Adrenal gland (tissue), 12 donors: Measurements from ENCODE around the gene FASTK. TPM values are rescaled to one million over a fixed set of nuclear protein-coding genes. Genes with fewer than 3 reads are reported as not detected.
A peak's percentile ranks its signal among the peaks of the same experiment; 100 is the strongest.

ENCODE experiments used
- DNase-seq, 7 donors: peaks; one replicate each; pipeline ENCODE4 v3.0.0-alpha.2; 2019 to 2020
- H3K27ac ChIP-seq, 5 donors: fragments of 200-600 bp; sonication (generic) in 4 of 5; 1 replicate in 3 of 5; 2 replicates in 2 of 5; pipeline versions ENCODE4 v1.5.1 to v1.8.0; 2016 to 2020; ENCODE audit warnings: mild to moderate bottlenecking in 1 of 5
- H3K27me3 ChIP-seq: fragments of 200-600 bp; 2 replicates; pipeline ENCODE4 v1.8.0; 2021
- H3K36me3 ChIP-seq, 2 donors: fragments of 200-600 bp; replicated peaks in 1 of 2; 1 replicate in 1 of 2; 2 replicates in 1 of 2; pipeline versions ENCODE4 v1.5.1 to v1.8.0; 2018 to 2022
- H3K4me1 ChIP-seq, 2 donors: fragments of 200-600 bp; replicated peaks in 1 of 2; 1 replicate in 1 of 2; 2 replicates in 1 of 2; pipeline versions ENCODE4 v1.5.1 to v1.8.0; 2018 to 2021
- H3K4me3 ChIP-seq, 4 donors: fragments of 200-600 bp; sonication (generic) in 3 of 4; one replicate each; pipeline ENCODE4 v1.5.1; 2016 to 2018
- H3K9me3 ChIP-seq, 3 donors: fragments of 200-600 bp; sonication (generic) in 1 of 3; replicated peaks in 1 of 3; 1 replicate in 2 of 3; 2 replicates in 1 of 3; pipeline versions ENCODE4 v1.5.1 to v1.8.0; 2016 to 2021
- CTCF ChIP-seq, 6 experiments: fragments of 450-650 bp in 4 of 6; fragments of 200-600 bp in 2 of 6; sonication (generic) in 1 of 6; IDR thresholded peaks; 1 replicate in 5 of 6; 2 replicates in 1 of 6; pipeline versions ENCODE4 v1.5.1 to v1.8.0; 2016 to 2021; ENCODE audit warnings: antibody characterized with exemption in 6 of 6, mild to moderate bottlenecking in 2 of 6, moderate library complexity in 1 of 6
- POLR2A ChIP-seq, 2 donors: fragments of 450-650 bp; IDR thresholded peaks; one replicate each; pipeline ENCODE4 v1.6.1; 2017; ENCODE audit warnings: antibody characterized with exemption in 2 of 2, mild to moderate bottlenecking in 2 of 2, moderate library complexity in 1 of 2
- WGBS, 4 donors: extraction: QIAGEN DNeasy Blood & Tissue Kit in 2 of 4; methylation state at CpG; one replicate each; pipeline versions ENCODE4 v1.1.5 to v1.1.7; 2013 to 2017; 5-methylcytosine and 5-hydroxymethylcytosine counted together
- intact Hi-C, 2 donors: fragments of 100-400 bp; cut with DNase I; formaldehyde crosslinking; loops; one replicate each; pipeline versions ENCODE4 v1.14.1 to v1.15.0; 2022 to 2023
- polyA plus RNA-seq, 3 donors: library from polyadenylated mRNA; stranded (reverse); fragments of 200-250 nt in 2 of 3; fragments of 350-450 nt in 1 of 3; fragmentation: Illumina TruSeq in 1 of 3; extraction: RNeasy Lipid Tissue Mini Kit (QIAGEN cat#74804) in 1 of 3; gene quantifications; one replicate each; pipeline ENCODE4 v1.2.3, GENCODE V29; 2013 to 2014
- total RNA-seq, 9 donors: library from RNA; depleted of rRNA in 4 of 9; stranded (reverse); fragments of >200 nt in 4 of 9; fragments of 120-200 nt in 1 of 9; fragmentation: NEBNext Ultra II Directional in 1 of 9; extraction: Animal tissue kit (Norgen Biotek cat#: 25700) in 1 of 9; gene quantifications; one replicate each; pipeline versions ENCODE4 v1.1.0 to v1.2.4, GENCODE V29; 2013 to 2023
- donor health status: healthy with polysubstance abuse.
- donor health status: Bipolar disorder and iron deficiency.
- donor health status: DM: yes; HTN: yes; CAD: no.
- donor health status: DM: no; HTN: no; CAD: no.
- donor health status: DM: no; HTN: no; CAD: no.
- donor health status: DM: yes; HTN: yes; CAD: no.

FASTK gene
- total and polyA plus RNA-seq, 12 donors, result 21.4 to 516 (median 85.8) TPM

- H3K4me3 ChIP-seq, result no peak overlapping the region
- peak in 1 of 7 donors; percentile 43 for DNase-seq
- H3K27ac ChIP-seq, result peak overlapping the region in 1 of 5 donors; percentile 47
- TF ChIP-seq POLR2A (IDR thresholded peaks at IDR 0.05) (no peak), CTCF (IDR thresholded peaks at IDR 0.05) (peak in 3 of 6 experiments; percentile 13 to 22 (median 19))
- WGBS, 4 donors, result 64 to 81% (median 70%) methylated on average over 15 to 33 of the region's 33 CpGs
- peaks cover 0 to 35% of the 10 kb centered on the region in 2 donors for H3K36me3 ChIP-seq
- H3K27me3 ChIP-seq, result no peaks in the 10 kb centered on the region
- H3K4me1 ChIP-seq, result peaks cover 23 to 39% of the 10 kb centered on the region in 2 donors
- intact Hi-C loops, result no loop called here
- no peaks in the 10 kb centered on the region for H3K9me3 ChIP-seq
These were observed 3.5 kb downstream of the FASTK start for GRCh38 chr7:151076863-151077704.

- Histone ChIP-seq H3K9me3 (no peaks in the 10 kb centered on the region), H3K4me3 (no peak overlapping the region), H3K27me3 (no peaks in the 10 kb centered on the region), H3K36me3 (peaks cover 0 to 46% of the 10 kb centered on the region in 2 donors), H3K27ac (no peak overlapping the region), H3K4me1 (peaks cover 12 to 28% of the 10 kb centered on the region in 2 donors)
- no peak for DNase-seq
- intact Hi-C loops, result no loop called here
- WGBS, 4 donors, result 86 to 89% (median 87%) methylated on average over 12 to 22 of the region's 22 CpGs
- no peak for TF ChIP-seq CTCF (IDR thresholded peaks at IDR 0.05)
- no peak for TF ChIP-seq POLR2A (IDR thresholded peaks at IDR 0.05)
These were observed 4.6 kb downstream of the FASTK start for GRCh38 chr7:151075978-151076426.

GRCh38 chr7:151075662-151075971 lies 5.0 kb downstream of the FASTK start:
- DNase-seq, result no peak
- no peak overlapping the region for H3K4me3 ChIP-seq
- peaks cover 0 to 50% of the 10 kb centered on the region in 2 donors for H3K36me3 ChIP-seq
- H3K27me3 ChIP-seq, result no peaks in the 10 kb centered on the region
- WGBS, 4 donors, result 83 to 90% (median 89%) methylated on average over 3 to 7 of the region's 7 CpGs
- intact Hi-C loops, result no loop called here
- peaks cover 10 to 26% of the 10 kb centered on the region in 2 donors for H3K4me1 ChIP-seq
- no peaks in the 10 kb centered on the region for H3K9me3 ChIP-seq
- TF ChIP-seq CTCF (IDR thresholded peaks at IDR 0.05) (no peak), POLR2A (IDR thresholded peaks at IDR 0.05) (no peak)
- H3K27ac ChIP-seq, result no peak overlapping the region

- Histone ChIP-seq H3K4me3 (no peak overlapping the region), H3K4me1 (peaks cover 10 to 26% of the 10 kb centered on the region in 2 donors), H3K27me3 (no peaks in the 10 kb centered on the region), H3K27ac (no peak overlapping the region), H3K9me3 (no peaks in the 10 kb centered on the region), H3K36me3 (peaks cover 0 to 55% of the 10 kb centered on the region in 2 donors)
- DNase-seq, result no peak
- WGBS, 4 donors, result 92 to 93% (median 93%) methylated on average over 14 to 26 of the region's 26 CpGs
- no peak for TF ChIP-seq POLR2A (IDR thresholded peaks at IDR 0.05)
- no peak for TF ChIP-seq CTCF (IDR thresholded peaks at IDR 0.05)
- intact Hi-C loops, result no loop called here
These were observed 5.6 kb downstream of the FASTK start for GRCh38 chr7:151074817-151075661.
